Mesendoderm (in vitro differentiated cells): Measurements from ENCODE around the gene POLN.

Experiments
- DNase-seq: peaks from one replicate; pipeline ENCODE4 v3.0.0; 2013
- H2AK5ac ChIP-seq: 2 replicates; pipeline ENCODE4 v1.6.1; 2013; ENCODE audit warnings: low read length, inconsistent platforms
- H2BK120ac ChIP-seq: 2 replicates; pipeline ENCODE4 v1.6.1; 2013; ENCODE audit warnings: low read depth, mild to moderate bottlenecking, low read length, moderate library complexity, mixed read lengths
- H2BK15ac ChIP-seq: replicated peaks from 2 replicates; pipeline ENCODE4 v1.6.1; 2013; ENCODE audit warnings: low read depth, mild to moderate bottlenecking, moderate library complexity
- H2BK5ac ChIP-seq: 2 replicates; pipeline ENCODE4 v1.6.1; 2013; ENCODE audit warnings: low read length, inconsistent platforms
- H3K18ac ChIP-seq: 2 replicates; pipeline ENCODE4 v1.6.1; 2013; ENCODE audit warnings: mild to moderate bottlenecking, low read length, mixed read lengths
- H3K23ac ChIP-seq: one replicate; pipeline ENCODE4 v1.6.1; 2013; ENCODE audit warnings: low read length
- H3K27ac ChIP-seq: 2 replicates; pipeline ENCODE4 v1.5.1; 2013; ENCODE audit warnings: low read depth, mild to moderate bottlenecking, inconsistent platforms, low read length, moderate library complexity
- H3K27me3 ChIP-seq: 2 replicates; pipeline ENCODE4 v1.6.1; 2013; ENCODE audit warnings: low read length, control low read depth, mild to moderate bottlenecking, inconsistent platforms; ENCODE audit not compliant: insufficient read depth, poor library complexity
- H3K36me3 ChIP-seq: 2 replicates; pipeline ENCODE4 v1.6.1; 2013; ENCODE audit warnings: low read length, inconsistent platforms; ENCODE audit not compliant: control insufficient read depth, insufficient read depth
- H3K4ac ChIP-seq: one replicate; pipeline ENCODE4 v1.6.1; 2013; ENCODE audit warnings: low read depth, mild to moderate bottlenecking, low read length, moderate library complexity
- H3K4me1 ChIP-seq: 2 replicates; pipeline ENCODE4 v1.6.1; 2013; ENCODE audit warnings: low read depth, low read length, inconsistent platforms; ENCODE audit not compliant: control insufficient read depth
- H3K4me2 ChIP-seq: 2 replicates; pipeline ENCODE4 v1.6.1; 2013; ENCODE audit warnings: low read length
- H3K4me3 ChIP-seq: 2 replicates; pipeline ENCODE4 v1.5.1; 2013; ENCODE audit warnings: mild to moderate bottlenecking, low read length
- H3K56ac ChIP-seq: one replicate; pipeline ENCODE4 v1.6.1; 2013; ENCODE audit warnings: low read length
- H3K79me1 ChIP-seq: 2 replicates; pipeline ENCODE4 v1.6.1; 2013; ENCODE audit warnings: low read length, inconsistent platforms
- H3K79me2 ChIP-seq: 2 replicates; pipeline ENCODE4 v1.6.1; 2013; ENCODE audit warnings: mild to moderate bottlenecking, low read length; ENCODE audit not compliant: control insufficient read depth, insufficient read depth
- H3K9ac ChIP-seq: 2 replicates; pipeline ENCODE4 v1.6.1; 2013; ENCODE audit warnings: low read length, inconsistent platforms
- H4K5ac ChIP-seq: one replicate; pipeline ENCODE4 v1.6.1; 2013; ENCODE audit warnings: low read length
- H4K8ac ChIP-seq: one replicate; pipeline ENCODE4 v1.6.1; 2013; ENCODE audit warnings: low read depth, mild to moderate bottlenecking, control low read depth, low read length, moderate library complexity
- WGBS: extraction: QIAGEN DNeasy Blood & Tissue Kit; methylation state at CpG from one replicate; pipeline ENCODE4 v1.1.7; 2013; ENCODE audit warnings: low lambda C conversion rate, missing lambda C conversion rate; ENCODE audit not compliant: insufficient coverage; ENCODE audit errors: extremely low coverage; 5-methylcytosine and 5-hydroxymethylcytosine counted together

The POLN gene

GRCh38 chr4:2042204-2042946 is 199.5 kb downstream of the POLN start:
- no peak for DNase-seq

GRCh38 chr4:2041239-2042130 is 200.4 kb downstream of the POLN start:
- Histone ChIP-seq H3K56ac (peak overlapping the region; percentile 78), H3K4ac (no peak overlapping the region), H4K8ac (no peak overlapping the region), H3K23ac (no peak overlapping the region), H2BK120ac (no peak overlapping the region), H3K4me2 (peak overlapping the region; percentile 87), H3K9ac (no peak overlapping the region), H3K79me2 (no peaks in the 10 kb centered on the region), H3K18ac (peak overlapping the region; percentile 57), H2AK5ac (no peak overlapping the region), H3K36me3 (no peaks in the 10 kb centered on the region), H3K27ac (no peak overlapping the region), H3K4me3 (peak overlapping the region; percentile 56), H3K4me1 (no peaks in the 10 kb centered on the region), H2BK15ac (no peak overlapping the region), H3K27me3 (peaks cover 6% of the 10 kb centered on the region), H2BK5ac (no peak overlapping the region), H4K5ac (no peak overlapping the region), H3K79me1 (no peaks in the 10 kb centered on the region)
- WGBS = no CpG with 5 or more reads among the region's 94 CpGs
- DNase-seq = peak; percentile 89

More at GRCh38 chr4:2042204-2042946, 199.5 kb downstream of the POLN start:
- H3K23ac ChIP-seq = no peak overlapping the region
- H3K27me3 ChIP-seq = peaks cover 6% of the 10 kb centered on the region
- H4K5ac ChIP-seq = no peak overlapping the region
- no peak overlapping the region for H3K9ac ChIP-seq
- no peak overlapping the region for H2BK5ac ChIP-seq
- no peak overlapping the region for H3K27ac ChIP-seq
- H2BK120ac ChIP-seq = no peak overlapping the region
- no peak overlapping the region for H3K4me2 ChIP-seq
- no peaks in the 10 kb centered on the region for H3K36me3 ChIP-seq
- H3K4me1 ChIP-seq = no peaks in the 10 kb centered on the region
- H2BK15ac ChIP-seq = no peak overlapping the region
- no peaks in the 10 kb centered on the region for H3K79me2 ChIP-seq
- H3K4ac ChIP-seq = no peak overlapping the region
- no peak overlapping the region for H2AK5ac ChIP-seq
- H4K8ac ChIP-seq = no peak overlapping the region
- no peak overlapping the region for H3K4me3 ChIP-seq
- WGBS = no CpG with 5 or more reads among the region's 80 CpGs
- H3K18ac ChIP-seq = peak overlapping the region; percentile 57
- no peaks in the 10 kb centered on the region for H3K79me1 ChIP-seq
- H3K56ac ChIP-seq = peak overlapping the region; percentile 34

GRCh38 chr4:2040391-2041238 is 201.3 kb downstream of the POLN start:
- H3K23ac ChIP-seq = no peak overlapping the region
- no peak overlapping the region for H4K5ac ChIP-seq
- H2BK120ac ChIP-seq = no peak overlapping the region
- no peak overlapping the region for H3K27ac ChIP-seq
- H2BK15ac ChIP-seq = no peak overlapping the region
- H2AK5ac ChIP-seq = no peak overlapping the region
- no peak overlapping the region for H3K18ac ChIP-seq
- H3K27me3 ChIP-seq = peaks cover 6% of the 10 kb centered on the region
- no peak overlapping the region for H3K56ac ChIP-seq
- H3K79me1 ChIP-seq = no peaks in the 10 kb centered on the region
- H3K4ac ChIP-seq = no peak overlapping the region
- WGBS = no CpG with 5 or more reads among the region's 91 CpGs
- DNase-seq = no peak
- no peak overlapping the region for H2BK5ac ChIP-seq
- H3K79me2 ChIP-seq = no peaks in the 10 kb centered on the region
- no peak overlapping the region for H4K8ac ChIP-seq
- no peaks in the 10 kb centered on the region for H3K36me3 ChIP-seq
- H3K4me3 ChIP-seq = no peak overlapping the region
- H3K4me1 ChIP-seq = no peaks in the 10 kb centered on the region
- H3K4me2 ChIP-seq = no peak overlapping the region
- H3K9ac ChIP-seq = no peak overlapping the region

DNA sequence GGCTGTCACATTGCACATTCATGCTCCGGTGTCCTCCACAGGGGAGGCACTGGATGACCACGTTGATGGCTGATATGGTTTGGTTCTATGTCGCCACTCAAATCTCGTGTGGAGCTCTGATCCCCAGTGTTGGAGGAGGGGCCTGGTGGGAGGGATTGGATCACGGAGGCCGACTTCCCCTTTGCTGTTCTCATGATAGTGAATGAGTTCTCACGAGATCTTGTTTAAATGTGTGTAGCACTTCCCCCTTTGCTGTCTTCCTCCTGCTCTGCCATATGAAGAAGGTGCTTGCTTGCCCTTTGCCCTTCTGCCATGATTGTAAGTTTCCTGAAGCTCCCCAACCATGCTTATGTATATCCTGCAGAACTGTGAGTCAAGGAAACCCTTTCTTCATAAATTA is 205.1 kb downstream of the POLN start:
- no peak for DNase-seq
- H3K4me2 ChIP-seq = no peak overlapping the region
- H2BK120ac ChIP-seq = no peak overlapping the region
- no peak overlapping the region for H4K8ac ChIP-seq
- H3K79me1 ChIP-seq = no peaks in the 10 kb centered on the region
- H2BK15ac ChIP-seq = no peak overlapping the region
- no peak overlapping the region for H3K4me3 ChIP-seq
- no peak overlapping the region for H3K4ac ChIP-seq
- no peak overlapping the region for H3K9ac ChIP-seq
- peaks cover 6% of the 10 kb centered on the region for H3K27me3 ChIP-seq
- H3K4me1 ChIP-seq = no peaks in the 10 kb centered on the region
- H2BK5ac ChIP-seq = no peak overlapping the region
- no peak overlapping the region for H3K18ac ChIP-seq
- no peaks in the 10 kb centered on the region for H3K79me2 ChIP-seq
- H3K27ac ChIP-seq = no peak overlapping the region
- no peak overlapping the region for H3K23ac ChIP-seq
- H2AK5ac ChIP-seq = no peak overlapping the region
- WGBS = no CpG with 5 or more reads among the region's 7 CpGs
- no peaks in the 10 kb centered on the region for H3K36me3 ChIP-seq
- H3K56ac ChIP-seq = no peak overlapping the region
- H4K5ac ChIP-seq = no peak overlapping the region

- H2BK120ac ChIP-seq = no peak overlapping the region
- no peaks in the 10 kb centered on the region for H3K4me1 ChIP-seq
- H3K23ac ChIP-seq = no peak overlapping the region
- H2BK5ac ChIP-seq = no peak overlapping the region
- H3K27me3 ChIP-seq = peaks cover 6% of the 10 kb centered on the region
- H3K79me2 ChIP-seq = no peaks in the 10 kb centered on the region
- H3K4me2 ChIP-seq = no peak overlapping the region
- no peak overlapping the region for H4K5ac ChIP-seq
- H3K36me3 ChIP-seq = no peaks in the 10 kb centered on the region
- no peak overlapping the region for H2AK5ac ChIP-seq
- WGBS = no CpG with 5 or more reads among the region's 10 CpGs
- no peak overlapping the region for H2BK15ac ChIP-seq
- no peak overlapping the region for H3K27ac ChIP-seq
- H3K4ac ChIP-seq = no peak overlapping the region
- no peaks in the 10 kb centered on the region for H3K79me1 ChIP-seq
- DNase-seq = no peak
- no peak overlapping the region for H3K4me3 ChIP-seq
- H3K56ac ChIP-seq = no peak overlapping the region
- H3K18ac ChIP-seq = no peak overlapping the region
- no peak overlapping the region for H4K8ac ChIP-seq
- no peak overlapping the region for H3K9ac ChIP-seq
Measured at GRCh38 chr4:2036327-2036726, 205.6 kb downstream of the POLN start.
